Trophoblast cell (in vitro differentiated cells and primary cell): ENCODE results near the gene KDF1.
"Not testable (repeated sequence)": the region's sequence is repeated elsewhere in the genome, so short reads cannot be mapped to it uniquely, and the experiment has no call there.

Source experiments
- DNase-seq, 2 donors: peaks; one replicate each; pipeline ENCODE4 v3.0.0-alpha.2; 2016
- H2AFZ ChIP-seq: 2 replicates; pipeline ENCODE4 v1.6.1; 2013; ENCODE audit warnings: low read length, moderate library complexity, mild to moderate bottlenecking; ENCODE audit not compliant: insufficient read depth, poor library complexity
- H2AK5ac ChIP-seq: 2 replicates; pipeline ENCODE4 v1.6.1; 2013; ENCODE audit warnings: mild to moderate bottlenecking, low read length
- H2BK120ac ChIP-seq: 2 replicates; pipeline ENCODE4 v1.6.1; 2013; ENCODE audit warnings: low read length, mild to moderate bottlenecking, moderate library complexity; ENCODE audit not compliant: insufficient read depth, poor library complexity
- H2BK12ac ChIP-seq: 2 replicates; pipeline ENCODE4 v1.6.1; 2013; ENCODE audit warnings: mild to moderate bottlenecking, low read length, moderate library complexity
- H2BK5ac ChIP-seq: 2 replicates; pipeline ENCODE4 v1.6.1; 2013; ENCODE audit warnings: low read length, low read depth, moderate library complexity, mild to moderate bottlenecking; ENCODE audit not compliant: poor library complexity
- H3K14ac ChIP-seq: 2 replicates; pipeline ENCODE4 v1.6.1; 2013; ENCODE audit warnings: mild to moderate bottlenecking, low read length
- H3K18ac ChIP-seq: 2 replicates; pipeline ENCODE4 v1.6.1; 2013; ENCODE audit warnings: mild to moderate bottlenecking, low read length
- H3K23ac ChIP-seq: 2 replicates; pipeline ENCODE4 v1.6.1; 2013; ENCODE audit warnings: low read length
- H3K27ac ChIP-seq: 2 replicates; pipeline ENCODE4 v1.5.1; 2013; ENCODE audit warnings: low read depth, mild to moderate bottlenecking, inconsistent platforms, low read length, moderate library complexity
- H3K27me3 ChIP-seq: 2 replicates; pipeline ENCODE4 v1.6.1; 2013; ENCODE audit warnings: inconsistent platforms, mild to moderate bottlenecking, low read length, moderate library complexity; ENCODE audit not compliant: insufficient read depth
- H3K36me3 ChIP-seq, 2 experiments: 1 replicate in 1 of 2; 2 replicates in 1 of 2; pipeline ENCODE4 v1.6.1; 2013; ENCODE audit warnings: low read length in 2 of 2, mild to moderate bottlenecking in 2 of 2, moderate library complexity in 1 of 2; ENCODE audit not compliant: insufficient read depth in 2 of 2, control insufficient read depth in 1 of 2
- H3K4ac ChIP-seq: 2 replicates; pipeline ENCODE4 v1.6.1; 2013; ENCODE audit warnings: low read depth, mild to moderate bottlenecking, low read length, moderate library complexity
- H3K4me1 ChIP-seq, 2 experiments: 1 replicate in 1 of 2; 2 replicates in 1 of 2; pipeline ENCODE4 v1.6.1; 2013; ENCODE audit warnings: low read length in 2 of 2, mild to moderate bottlenecking in 2 of 2, moderate library complexity in 1 of 2; ENCODE audit not compliant: insufficient read depth in 2 of 2, control insufficient read depth in 1 of 2
- H3K4me2 ChIP-seq: 2 replicates; pipeline ENCODE4 v1.6.1; 2013; ENCODE audit warnings: inconsistent platforms, mild to moderate bottlenecking, low read length, moderate library complexity
- H3K4me3 ChIP-seq: 2 replicates; pipeline ENCODE4 v1.5.1; 2013; ENCODE audit warnings: mild to moderate bottlenecking, low read depth, low read length, inconsistent platforms
- H3K79me1 ChIP-seq: one replicate; pipeline ENCODE4 v1.6.1; 2013; ENCODE audit warnings: low read length
- H3K79me2 ChIP-seq: 2 replicates; pipeline ENCODE4 v1.6.1; 2013; ENCODE audit warnings: low read length, mild to moderate bottlenecking; ENCODE audit not compliant: control insufficient read depth, insufficient read depth, poor library complexity
- H3K9ac ChIP-seq: 2 replicates; pipeline ENCODE4 v1.6.1; 2013; ENCODE audit warnings: mild to moderate bottlenecking, low read length
- H3K9me3 ChIP-seq: 2 replicates; pipeline ENCODE4 v1.6.1; 2013; ENCODE audit warnings: low read depth, mild to moderate bottlenecking, control low read depth, inconsistent platforms, low read length; ENCODE audit not compliant: insufficient read depth
- H4K12ac ChIP-seq: 2 replicates; pipeline ENCODE4 v1.6.1; 2013; ENCODE audit warnings: low read depth, mild to moderate bottlenecking, low read length, moderate library complexity
- H4K8ac ChIP-seq: 2 replicates; pipeline ENCODE4 v1.6.1; 2013; ENCODE audit warnings: low read depth, mild to moderate bottlenecking, low read length, moderate library complexity
- H4K91ac ChIP-seq: one replicate; pipeline ENCODE4 v1.6.1; 2013; ENCODE audit warnings: low read depth, mild to moderate bottlenecking, low read length, moderate library complexity
- WGBS: extraction: QIAGEN DNeasy Blood & Tissue Kit; methylation state at CpG from one replicate; pipeline ENCODE4 v1.1.7; 2013; ENCODE audit warnings: missing lambda C conversion rate; ENCODE audit not compliant: insufficient read length, insufficient coverage; ENCODE audit errors: extremely low coverage; 5-methylcytosine and 5-hydroxymethylcytosine counted together

KDF1 gene

GRCh38 chr1:26989403-26990109, 29.3 kb upstream of the KDF1 start:
- not testable (repeated sequence) for H3K79me2 ChIP-seq, H3K27me3 ChIP-seq, H3K4me3 ChIP-seq, H3K79me1 ChIP-seq, H2BK5ac ChIP-seq, H3K23ac ChIP-seq, H3K4ac ChIP-seq, DNase-seq, H3K9ac ChIP-seq, H2AK5ac ChIP-seq, H4K91ac ChIP-seq, H3K36me3 ChIP-seq, H2AFZ ChIP-seq, H4K8ac ChIP-seq, H2BK120ac ChIP-seq, H3K18ac ChIP-seq, H4K12ac ChIP-seq, H3K14ac ChIP-seq, H3K4me2 ChIP-seq, H3K9me3 ChIP-seq, H3K27ac ChIP-seq, H2BK12ac ChIP-seq, H3K4me1 ChIP-seq
- WGBS = no CpG with 5 or more reads among the region's 12 CpGs

- no peak overlapping the region for H4K12ac ChIP-seq
- H3K9ac ChIP-seq = no peak overlapping the region
- no peak overlapping the region for H2AK5ac ChIP-seq
- H3K14ac ChIP-seq = no peak overlapping the region
- no peaks in the 10 kb centered on the region for H3K27me3 ChIP-seq
- H4K8ac ChIP-seq = no peak overlapping the region
- H3K79me2 ChIP-seq = no peaks in the 10 kb centered on the region
- H3K9me3 ChIP-seq = no peaks in the 10 kb centered on the region
- no CpG with 5 or more reads among the region's 2 CpGs for WGBS
- H2AFZ ChIP-seq = no peak overlapping the region
- H3K79me1 ChIP-seq = no peaks in the 10 kb centered on the region
- H3K4me2 ChIP-seq = no peak overlapping the region
- H4K91ac ChIP-seq = no peak overlapping the region
- no peak overlapping the region for H2BK5ac ChIP-seq
- no peaks in the 10 kb centered on the region for H3K4me1 ChIP-seq
- H3K27ac ChIP-seq = no peak overlapping the region
- H3K36me3 ChIP-seq = no peaks in the 10 kb centered on the region
- no peak overlapping the region for H2BK120ac ChIP-seq
- no peak overlapping the region for H3K18ac ChIP-seq
- DNase-seq = no peak
- H3K23ac ChIP-seq = no peak overlapping the region
- H2BK12ac ChIP-seq = no peak overlapping the region
- H3K4me3 ChIP-seq = no peak overlapping the region
- H3K4ac ChIP-seq = no peak overlapping the region
Observed at GRCh38 chr1:26986658-26987057, 26.4 kb upstream of the KDF1 start.

- no peaks in the 10 kb centered on the region for H3K36me3 ChIP-seq
- H3K9ac ChIP-seq = no peak overlapping the region
- H2BK12ac ChIP-seq = no peak overlapping the region
- no peak overlapping the region for H4K12ac ChIP-seq
- H3K9me3 ChIP-seq = no peaks in the 10 kb centered on the region
- no peaks in the 10 kb centered on the region for H3K79me2 ChIP-seq
- no peak overlapping the region for H3K4me3 ChIP-seq
- no CpG with 5 or more reads among the region's 8 CpGs for WGBS
- H3K23ac ChIP-seq = no peak overlapping the region
- no peak overlapping the region for H3K14ac ChIP-seq
- no peak for DNase-seq
- H3K27me3 ChIP-seq = no peaks in the 10 kb centered on the region
- no peaks in the 10 kb centered on the region for H3K4me1 ChIP-seq
- H3K18ac ChIP-seq = no peak overlapping the region
- no peak overlapping the region for H2BK5ac ChIP-seq
- H4K8ac ChIP-seq = no peak overlapping the region
- H3K4me2 ChIP-seq = no peak overlapping the region
- no peak overlapping the region for H2AK5ac ChIP-seq
- no peak overlapping the region for H3K27ac ChIP-seq
- no peak overlapping the region for H3K4ac ChIP-seq
- no peak overlapping the region for H2BK120ac ChIP-seq
- H2AFZ ChIP-seq = no peak overlapping the region
- H3K79me1 ChIP-seq = no peaks in the 10 kb centered on the region
- no peak overlapping the region for H4K91ac ChIP-seq
Observed at GRCh38 chr1:26984291-26984690, 24.0 kb upstream of the KDF1 start.

GRCh38 chr1:26983863-26984262, 23.6 kb upstream of the KDF1 start:
- H3K9ac ChIP-seq = no peak overlapping the region
- H4K91ac ChIP-seq = no peak overlapping the region
- no peak overlapping the region for H3K4me2 ChIP-seq
- H3K79me2 ChIP-seq = no peaks in the 10 kb centered on the region
- H2BK12ac ChIP-seq = no peak overlapping the region
- no peaks in the 10 kb centered on the region for H3K4me1 ChIP-seq
- H3K79me1 ChIP-seq = no peaks in the 10 kb centered on the region
- no peak overlapping the region for H3K4ac ChIP-seq
- H4K8ac ChIP-seq = no peak overlapping the region
- no peak overlapping the region for H2AK5ac ChIP-seq
- H3K18ac ChIP-seq = no peak overlapping the region
- H2BK5ac ChIP-seq = no peak overlapping the region
- no peak overlapping the region for H2BK120ac ChIP-seq
- H4K12ac ChIP-seq = no peak overlapping the region
- no CpG with 5 or more reads among the region's 5 CpGs for WGBS
- H2AFZ ChIP-seq = no peak overlapping the region
- no peaks in the 10 kb centered on the region for H3K9me3 ChIP-seq
- no peaks in the 10 kb centered on the region for H3K36me3 ChIP-seq
- H3K4me3 ChIP-seq = no peak overlapping the region
- no peak overlapping the region for H3K23ac ChIP-seq
- no peak for DNase-seq
- H3K27ac ChIP-seq = no peak overlapping the region
- H3K27me3 ChIP-seq = no peaks in the 10 kb centered on the region
- H3K14ac ChIP-seq = no peak overlapping the region
